ENCODE results near the gene ROPN1.

DNA sequence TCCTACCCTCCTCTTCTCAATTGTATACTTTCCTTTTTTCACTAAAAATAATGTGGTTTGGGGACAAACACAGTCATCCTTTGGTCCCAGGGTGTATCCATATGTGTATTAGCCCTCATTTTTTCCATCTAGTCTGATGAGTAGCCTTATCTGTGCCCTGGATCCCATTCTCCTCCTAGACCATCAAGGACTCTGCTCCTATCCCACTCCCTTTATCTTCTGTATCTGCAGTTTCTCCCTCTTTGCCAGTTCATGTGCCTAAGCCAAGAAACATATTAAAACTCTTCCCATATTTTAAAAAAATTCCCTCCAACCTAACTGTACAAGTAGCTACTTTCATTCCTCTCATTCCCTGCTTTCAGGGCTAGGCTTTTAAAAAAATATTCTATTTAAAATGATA is 56.1 kb downstream of the ROPN1 start:
- TF ChIP-seq POLR2A (IDR thresholded peaks at IDR 0.05): no peak
- TF ChIP-seq, protein P1, sequence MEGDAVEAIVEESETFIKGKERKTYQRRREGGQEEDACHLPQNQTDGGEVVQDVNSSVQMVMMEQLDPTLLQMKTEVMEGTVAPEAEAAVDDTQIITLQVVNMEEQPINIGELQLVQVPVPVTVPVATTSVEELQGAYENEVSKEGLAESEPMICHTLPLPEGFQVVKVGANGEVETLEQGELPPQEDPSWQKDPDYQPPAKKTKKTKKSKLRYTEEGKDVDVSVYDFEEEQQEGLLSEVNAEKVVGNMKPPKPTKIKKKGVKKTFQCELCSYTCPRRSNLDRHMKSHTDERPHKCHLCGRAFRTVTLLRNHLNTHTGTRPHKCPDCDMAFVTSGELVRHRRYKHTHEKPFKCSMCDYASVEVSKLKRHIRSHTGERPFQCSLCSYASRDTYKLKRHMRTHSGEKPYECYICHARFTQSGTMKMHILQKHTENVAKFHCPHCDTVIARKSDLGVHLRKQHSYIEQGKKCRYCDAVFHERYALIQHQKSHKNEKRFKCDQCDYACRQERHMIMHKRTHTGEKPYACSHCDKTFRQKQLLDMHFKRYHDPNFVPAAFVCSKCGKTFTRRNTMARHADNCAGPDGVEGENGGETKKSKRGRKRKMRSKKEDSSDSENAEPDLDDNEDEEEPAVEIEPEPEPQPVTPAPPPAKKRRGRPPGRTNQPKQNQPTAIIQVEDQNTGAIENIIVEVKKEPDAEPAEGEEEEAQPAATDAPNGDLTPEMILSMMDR (IDR thresholded peaks at IDR 0.05 in 8 of 11, conservative IDR thresholded peaks at IDR 0.05 in 3 of 11): no peak

Data from spleen (tissue), 7 donors.